ENCODE measurements around the gene GLT8D1.

The GLT8D1 gene

GRCh38 chr3:52722491-52722890 lies 16.9 kb upstream of the GLT8D1 start:
- peaks cover 6% of the 10 kb centered on the region for H3K4me1 ChIP-seq
- H3K4me2 ChIP-seq (ENCODE audit: low read length): no peak overlapping the region
- no peak overlapping the region for H3K4me3 ChIP-seq (ENCODE audit: low read depth, low read length)
- H3K36me3 ChIP-seq (ENCODE audit: control insufficient read depth, insufficient read depth, low read length): no peaks in the 10 kb centered on the region
- no peaks in the 10 kb centered on the region for H3K9me3 ChIP-seq (ENCODE audit: control insufficient read depth, low read length)
- H2AFZ ChIP-seq: no peak overlapping the region
- H3K79me2 ChIP-seq: peaks cover 3% of the 10 kb centered on the region
- no peaks in the 10 kb centered on the region for H3K27me3 ChIP-seq (ENCODE audit: control insufficient read depth, insufficient read depth, low read length)
- H3K27ac ChIP-seq: no peak overlapping the region
- no peak for TF ChIP-seq CTCF (IDR thresholded peaks at IDR 0.05)
- H3K9ac ChIP-seq: no peak overlapping the region

GRCh38 chr3:52721730-52722008 lies 16.1 kb upstream of the GLT8D1 start:
- Histone ChIP-seq H3K36me3 (ENCODE audit: control insufficient read depth, insufficient read depth, low read length) (no peaks in the 10 kb centered on the region), H3K79me2 (peaks cover 3% of the 10 kb centered on the region), H3K9ac (no peak overlapping the region), H3K4me3 (ENCODE audit: low read depth, low read length) (no peak overlapping the region), H3K4me1 (peaks cover 6% of the 10 kb centered on the region), H2AFZ (no peak overlapping the region), H3K27ac (no peak overlapping the region), H3K27me3 (ENCODE audit: control insufficient read depth, insufficient read depth, low read length) (no peaks in the 10 kb centered on the region), H3K9me3 (ENCODE audit: control insufficient read depth, low read length) (no peaks in the 10 kb centered on the region), H3K4me2 (ENCODE audit: low read length) (no peak overlapping the region)
- TF ChIP-seq CTCF (IDR thresholded peaks at IDR 0.05): no peak

- Histone ChIP-seq H3K27me3 (ENCODE audit: control insufficient read depth, insufficient read depth, low read length) (no peaks in the 10 kb centered on the region), H3K36me3 (ENCODE audit: control insufficient read depth, insufficient read depth, low read length) (no peaks in the 10 kb centered on the region), H3K79me2 (peaks cover 3% of the 10 kb centered on the region), H2AFZ (no peak overlapping the region), H3K4me3 (ENCODE audit: low read depth, low read length) (no peak overlapping the region), H3K27ac (no peak overlapping the region), H3K9ac (no peak overlapping the region), H3K4me2 (ENCODE audit: low read length) (peak overlapping the region; percentile 33), H3K4me1 (peaks cover 6% of the 10 kb centered on the region), H3K9me3 (ENCODE audit: control insufficient read depth, low read length) (no peaks in the 10 kb centered on the region)
- no peak for TF ChIP-seq CTCF (IDR thresholded peaks at IDR 0.05)
Measured at GRCh38 chr3:52721002-52721729, 15.6 kb upstream of the GLT8D1 start.

- Histone ChIP-seq H3K9ac (no peak overlapping the region), H3K36me3 (ENCODE audit: control insufficient read depth, insufficient read depth, low read length) (no peaks in the 10 kb centered on the region), H3K27ac (no peak overlapping the region), H3K79me2 (peaks cover 6% of the 10 kb centered on the region), H2AFZ (no peak overlapping the region), H3K27me3 (ENCODE audit: control insufficient read depth, insufficient read depth, low read length) (no peaks in the 10 kb centered on the region), H3K4me2 (ENCODE audit: low read length) (no peak overlapping the region), H3K4me1 (peaks cover 6% of the 10 kb centered on the region), H3K4me3 (ENCODE audit: low read depth, low read length) (no peak overlapping the region), H3K9me3 (ENCODE audit: control insufficient read depth, low read length) (no peaks in the 10 kb centered on the region)
- no peak for TF ChIP-seq CTCF (IDR thresholded peaks at IDR 0.05)
Measured at GRCh38 chr3:52719618-52720017, 14.0 kb upstream of the GLT8D1 start.

GRCh38 chr3:52715714-52716305 lies 10.2 kb upstream of the GLT8D1 start:
- H3K36me3 ChIP-seq (ENCODE audit: control insufficient read depth, insufficient read depth, low read length): no peaks in the 10 kb centered on the region
- H3K9ac ChIP-seq: no peak overlapping the region

More at GRCh38 chr3:52715714-52716305, 10.2 kb upstream of the GLT8D1 start:
- TF ChIP-seq CTCF (IDR thresholded peaks at IDR 0.05): no peak
- Histone ChIP-seq H3K9me3 (ENCODE audit: control insufficient read depth, low read length) (no peaks in the 10 kb centered on the region), H3K4me3 (ENCODE audit: low read depth, low read length) (no peak overlapping the region), H3K4me2 (ENCODE audit: low read length) (no peak overlapping the region), H3K27ac (no peak overlapping the region), H2AFZ (no peak overlapping the region), H3K27me3 (ENCODE audit: control insufficient read depth, insufficient read depth, low read length) (no peaks in the 10 kb centered on the region), H3K4me1 (peaks cover under 1% of the 10 kb centered on the region), H3K79me2 (peaks cover 6% of the 10 kb centered on the region)

Measured in parathyroid adenoma (tissue), 2 donors.